Keratinocyte (primary cell): ENCODE measurements around the gene HK1. TPM values are rescaled to one million over a fixed set of nuclear protein-coding genes. Genes with fewer than 3 reads are reported as not detected.

ENCODE experiments used
- DNase-seq: peaks from one replicate; pipeline ENCODE4 v3.0.0-alpha.2; 2011; ENCODE audit warnings: low read depth, missing footprints, low spot score
- FAIRE-seq: peaks from 2 replicates; lab custom pipeline; 2011; peaks lifted over from hg19 to GRCh38; lab: Jason Lieb, UNC
- H2AFZ ChIP-seq: 2 replicates; pipeline ENCODE4 v1.6.0; 2012; ENCODE audit warnings: low read length, control low read depth, inconsistent platforms; ENCODE audit not compliant: control insufficient read depth
- H3K27ac ChIP-seq: 2 replicates; pipeline ENCODE4 v1.5.1; 2011; ENCODE audit warnings: low read length; ENCODE audit not compliant: control insufficient read depth, insufficient read depth
- H3K27me3 ChIP-seq: 3 replicates; pipeline ENCODE4 v1.6.0; 2011; ENCODE audit warnings: low read length; ENCODE audit not compliant: control insufficient read depth, insufficient read depth; ENCODE audit errors: extremely low read depth
- H3K36me3 ChIP-seq, 2 experiments: 2 replicates in 1 of 2; 3 replicates in 1 of 2; pipeline ENCODE4 v1.5.1; 2011; ENCODE audit warnings: low read length in 2 of 2, mild to moderate bottlenecking in 1 of 2; ENCODE audit not compliant: control insufficient read depth in 2 of 2, insufficient read depth in 2 of 2; ENCODE audit errors: extremely low read depth in 1 of 2
- H3K4me1 ChIP-seq: 3 replicates; pipeline ENCODE4 v1.5.1; 2011; ENCODE audit warnings: low read length; ENCODE audit not compliant: control insufficient read depth, insufficient read depth; ENCODE audit errors: extremely low read depth
- H3K4me2 ChIP-seq: 3 replicates; pipeline ENCODE4 v1.6.0; 2011; ENCODE audit warnings: low read depth, low read length; ENCODE audit not compliant: control insufficient read depth, insufficient read depth; ENCODE audit errors: extremely low read depth
- H3K4me3 ChIP-seq, 3 experiments: fragments of 200-600 bp in 1 of 3; sonication (generic) in 1 of 3; 2 replicates in 2 of 3; 3 replicates in 1 of 3; pipeline ENCODE4 v1.5.1; 2011 to 2016; ENCODE audit warnings: low read length in 3 of 3, mild to moderate bottlenecking in 3 of 3, control low read depth in 2 of 3, inconsistent platforms in 1 of 3, low read depth in 1 of 3, mixed read lengths in 1 of 3, mixed run types in 1 of 3, moderate library complexity in 1 of 3; ENCODE audit not compliant: control insufficient read depth in 2 of 3, insufficient read depth in 2 of 3; ENCODE audit errors: extremely low read depth in 1 of 3
- H3K79me2 ChIP-seq: 2 replicates; pipeline ENCODE4 v1.6.0; 2012; ENCODE audit warnings: low read length; ENCODE audit not compliant: control insufficient read depth, insufficient read depth
- H3K9ac ChIP-seq: 3 replicates; pipeline ENCODE4 v1.6.0; 2011; ENCODE audit warnings: low read length; ENCODE audit not compliant: control insufficient read depth, insufficient read depth; ENCODE audit errors: extremely low read depth
- H3K9me1 ChIP-seq: 3 replicates; pipeline ENCODE4 v1.6.0; 2011; ENCODE audit warnings: low read length; ENCODE audit not compliant: control insufficient read depth, insufficient read depth; ENCODE audit errors: extremely low read depth
- H3K9me3 ChIP-seq: 2 replicates; pipeline ENCODE4 v1.5.1; 2012; ENCODE audit warnings: low read depth, low read length; ENCODE audit not compliant: control insufficient read depth
- H4K20me1 ChIP-seq: 3 replicates; pipeline ENCODE4 v1.6.0; 2011; ENCODE audit warnings: low read length; ENCODE audit not compliant: control insufficient read depth, insufficient read depth; ENCODE audit errors: extremely low read depth
- CTCF ChIP-seq, 3 experiments: IDR thresholded peaks in 1 of 3; conservative IDR thresholded peaks in 1 of 3; optimal IDR thresholded peaks in 1 of 3; 2 replicates in 2 of 3; 3 replicates in 1 of 3; pipeline versions ENCODE3 to v1.5.1; 2011; ENCODE audit warnings: low read length in 3 of 3, mild to moderate bottlenecking in 3 of 3, moderate library complexity in 2 of 3, control low read depth in 1 of 3, inconsistent platforms in 1 of 3; ENCODE audit not compliant: insufficient read depth in 2 of 3; ENCODE audit errors: extremely low read depth in 1 of 3
- EZH2 ChIP-seq: IDR thresholded peaks from one replicate; pipeline ENCODE4 v1.6.1; 2012; ENCODE audit warnings: inconsistent platforms, mild to moderate bottlenecking, low read length, moderate library complexity
- dilution Hi-C: fragments of 300-500 bp; cut with MboI; formaldehyde crosslinking; loops from one replicate; pipeline ENCODE4 v1.7.0; 2020; ENCODE audit warnings: low sequenced_read_pairs; ENCODE audit not compliant: extremely low pct_ligation_motif_present
- polyA plus RNA-seq, 5 experiments: library from polyadenylated mRNA; depleted of rRNA in 3 of 5; stranded (reverse) in 3 of 5; stranded (forward) in 1 of 5; unstranded in 1 of 5; fragments of >200 nt; gene quantifications; 1 replicate in 1 of 5; 2 replicates in 3 of 5; 3 replicates in 1 of 5; pipeline versions ENCODE4 v1.2.1 to v1.2.3, GENCODE V29; 2011 to 2012; ENCODE audit warnings: missing spikeins in 2 of 5, low read depth in 1 of 5, low replicate concordance in 1 of 5

The HK1 gene
- polyA plus RNA-seq, 1 donor (not counting 4 experiments of a cell fraction or from before 2014, with no cell fraction given) = 106 TPM

DNA sequence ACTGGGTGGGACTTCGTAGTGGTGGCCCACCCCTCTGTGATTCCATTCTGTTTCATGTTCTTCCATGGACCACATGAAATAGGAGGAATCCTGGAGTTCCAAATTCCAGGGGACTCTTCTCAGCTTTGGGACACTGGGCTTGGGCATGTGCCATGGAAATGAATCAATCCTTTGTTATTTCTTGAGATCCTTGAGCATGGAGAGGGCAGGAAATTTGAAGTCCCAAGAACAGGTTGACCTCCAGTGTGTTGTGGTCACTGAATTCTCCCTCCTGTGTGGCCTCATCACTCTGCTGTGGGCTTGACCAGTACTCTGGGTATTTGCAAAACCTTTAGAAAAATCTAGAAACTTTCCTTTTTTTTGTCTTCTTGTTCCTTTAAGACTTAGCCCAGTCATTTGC lies 115.7 kb downstream of the HK1 start:
- peaks cover 27 to 45% of the 10 kb centered on the region in 2 experiments for H3K36me3 ChIP-seq
- dilution Hi-C loops = no loop called here
- H4K20me1 ChIP-seq = peaks cover 3% of the 10 kb centered on the region
- no peak overlapping the region for H2AFZ ChIP-seq
- DNase-seq (no peak), FAIRE-seq (no peak)
- peaks cover 8% of the 10 kb centered on the region for H3K4me1 ChIP-seq
- H3K4me2 ChIP-seq = no peak overlapping the region
- no peak overlapping the region for H3K27ac ChIP-seq
- H3K9me1 ChIP-seq = no peaks in the 10 kb centered on the region
- no peaks in the 10 kb centered on the region for H3K9me3 ChIP-seq
- TF ChIP-seq EZH2 (no peak), CTCF (optimal IDR thresholded peaks at IDR 0.05 in 1 of 3, IDR thresholded peaks at IDR 0.05 in 1 of 3, conservative IDR thresholded peaks at IDR 0.05 in 1 of 3; ENCODE audit: extremely low read depth in 1 of 3, insufficient read depth in 2 of 3, low read length in 3 of 3) (no peak)
- H3K79me2 ChIP-seq = no peaks in the 10 kb centered on the region
- no peak overlapping the region for H3K4me3 ChIP-seq
- no peaks in the 10 kb centered on the region for H3K27me3 ChIP-seq
- no peak overlapping the region for H3K9ac ChIP-seq

DNA sequence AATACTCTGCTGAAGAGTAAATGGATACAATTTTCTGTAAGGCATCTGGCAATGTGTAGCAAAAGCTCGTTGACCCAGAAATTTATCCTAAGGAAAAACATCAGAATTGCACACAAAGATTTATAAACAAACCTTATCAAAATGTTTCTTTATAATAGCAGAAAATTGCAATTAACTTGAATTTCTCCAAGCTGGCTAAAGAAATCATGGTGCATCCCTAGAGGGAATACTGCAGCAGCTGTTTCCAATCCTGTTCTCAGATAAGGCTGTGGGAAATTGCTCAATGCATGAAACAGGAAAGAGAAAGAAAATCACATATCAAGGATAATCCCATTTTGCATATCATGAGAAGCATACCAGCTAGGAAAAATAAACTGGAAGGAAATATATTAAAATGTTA lies 119.7 kb downstream of the HK1 start:
- Histone ChIP-seq H3K9me1 (no peaks in the 10 kb centered on the region), H3K9ac (no peak overlapping the region), H4K20me1 (peaks cover 3% of the 10 kb centered on the region), H3K9me3 (no peaks in the 10 kb centered on the region), H3K79me2 (no peaks in the 10 kb centered on the region), H2AFZ (no peak overlapping the region), H3K4me1 (no peaks in the 10 kb centered on the region), H3K27ac (no peak overlapping the region), H3K36me3 (peaks cover 22 to 36% of the 10 kb centered on the region in 2 experiments), H3K27me3 (no peaks in the 10 kb centered on the region), H3K4me2 (no peak overlapping the region), H3K4me3 (no peak overlapping the region)
- TF ChIP-seq EZH2 (no peak), CTCF (optimal IDR thresholded peaks at IDR 0.05 in 1 of 3, IDR thresholded peaks at IDR 0.05 in 1 of 3, conservative IDR thresholded peaks at IDR 0.05 in 1 of 3; ENCODE audit: extremely low read depth in 1 of 3, insufficient read depth in 2 of 3, low read length in 3 of 3) (no peak)
- FAIRE-seq (no peak), DNase-seq (no peak)
- dilution Hi-C loops = no loop called here
